Neural cell (in vitro differentiated cells): ENCODE measurements around the gene LZTS3.
"Not testable (repeated sequence)": the region's sequence is repeated elsewhere in the genome, so short reads cannot be mapped to it uniquely, and the experiment has no call there.

Experiments
- EP300 ChIP-seq: fragments of 450-650 bp; conservative IDR thresholded peaks from 2 replicates; pipeline ENCODE4 v1.6.1; 2014; ENCODE audit warnings: antibody characterized with exemption, mild to moderate bottlenecking, moderate library complexity; ENCODE audit not compliant: poor library complexity, severe bottlenecking
- EZH2 ChIP-seq: fragments of 200-600, 300-800 bp; shearing (Covaris generic), sonication (generic); IDR thresholded peaks from 2 replicates; pipeline ENCODE4 v1.6.1; 2014; ENCODE audit warnings: antibody characterized with exemption, low read length, borderline replicate concordance, mild to moderate bottlenecking; ENCODE audit not compliant: insufficient read depth, poor library complexity, severe bottlenecking
- MXI1 ChIP-seq: fragments of 450-650 bp; conservative IDR thresholded peaks from 2 replicates; pipeline ENCODE4 v1.6.1; 2014; ENCODE audit warnings: antibody characterized with exemption, mild to moderate bottlenecking; ENCODE audit not compliant: poor library complexity, severe bottlenecking
- POLR2AphosphoS5 ChIP-seq: IDR thresholded peaks from 2 replicates; pipeline ENCODE4 v1.6.1; 2012
- RAD21 ChIP-seq: fragments of 450-650 bp; conservative IDR thresholded peaks from 2 replicates; pipeline ENCODE4 v1.6.1; 2014; ENCODE audit warnings: antibody characterized with exemption, mild to moderate bottlenecking, moderate library complexity
- TAF1 ChIP-seq: IDR thresholded peaks from 2 replicates; pipeline ENCODE4 v1.6.1; 2012; ENCODE audit warnings: low read depth
- TF ChIP-seq, protein P1 (sequence below): IDR thresholded peaks from 2 replicates; pipeline ENCODE4 v1.6.1; 2012; ENCODE audit warnings: borderline replicate concordance
- TF ChIP-seq, protein P2 (sequence below): fragments of 450-650 bp; IDR thresholded peaks from 2 replicates; pipeline ENCODE4 v1.5.1; 2014; ENCODE audit warnings: antibody characterized with exemption, mild to moderate bottlenecking, moderate library complexity; ENCODE audit not compliant: poor library complexity, severe bottlenecking

DNA sequence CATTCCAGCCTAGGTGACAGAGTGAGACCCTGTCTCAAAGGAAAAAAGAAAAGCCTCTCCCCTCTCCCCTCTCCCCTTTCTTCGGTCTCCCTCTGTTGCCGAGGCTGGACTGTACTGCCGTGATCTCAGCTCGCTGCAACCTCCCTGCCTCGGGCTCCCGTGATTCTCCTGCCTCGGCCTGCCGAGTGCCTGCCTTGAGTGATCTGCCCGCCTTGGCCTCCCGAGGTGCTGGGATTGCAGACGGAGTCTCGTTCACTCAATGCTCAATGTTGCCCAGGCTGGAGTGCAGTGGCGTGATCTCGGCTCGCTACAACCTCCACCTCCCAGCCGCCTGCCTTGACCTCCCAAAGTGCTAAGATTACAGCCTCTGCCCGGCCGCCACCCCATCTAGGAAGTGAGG lies 49.2 kb downstream of the LZTS3 start:
- TF ChIP-seq, protein P1, sequence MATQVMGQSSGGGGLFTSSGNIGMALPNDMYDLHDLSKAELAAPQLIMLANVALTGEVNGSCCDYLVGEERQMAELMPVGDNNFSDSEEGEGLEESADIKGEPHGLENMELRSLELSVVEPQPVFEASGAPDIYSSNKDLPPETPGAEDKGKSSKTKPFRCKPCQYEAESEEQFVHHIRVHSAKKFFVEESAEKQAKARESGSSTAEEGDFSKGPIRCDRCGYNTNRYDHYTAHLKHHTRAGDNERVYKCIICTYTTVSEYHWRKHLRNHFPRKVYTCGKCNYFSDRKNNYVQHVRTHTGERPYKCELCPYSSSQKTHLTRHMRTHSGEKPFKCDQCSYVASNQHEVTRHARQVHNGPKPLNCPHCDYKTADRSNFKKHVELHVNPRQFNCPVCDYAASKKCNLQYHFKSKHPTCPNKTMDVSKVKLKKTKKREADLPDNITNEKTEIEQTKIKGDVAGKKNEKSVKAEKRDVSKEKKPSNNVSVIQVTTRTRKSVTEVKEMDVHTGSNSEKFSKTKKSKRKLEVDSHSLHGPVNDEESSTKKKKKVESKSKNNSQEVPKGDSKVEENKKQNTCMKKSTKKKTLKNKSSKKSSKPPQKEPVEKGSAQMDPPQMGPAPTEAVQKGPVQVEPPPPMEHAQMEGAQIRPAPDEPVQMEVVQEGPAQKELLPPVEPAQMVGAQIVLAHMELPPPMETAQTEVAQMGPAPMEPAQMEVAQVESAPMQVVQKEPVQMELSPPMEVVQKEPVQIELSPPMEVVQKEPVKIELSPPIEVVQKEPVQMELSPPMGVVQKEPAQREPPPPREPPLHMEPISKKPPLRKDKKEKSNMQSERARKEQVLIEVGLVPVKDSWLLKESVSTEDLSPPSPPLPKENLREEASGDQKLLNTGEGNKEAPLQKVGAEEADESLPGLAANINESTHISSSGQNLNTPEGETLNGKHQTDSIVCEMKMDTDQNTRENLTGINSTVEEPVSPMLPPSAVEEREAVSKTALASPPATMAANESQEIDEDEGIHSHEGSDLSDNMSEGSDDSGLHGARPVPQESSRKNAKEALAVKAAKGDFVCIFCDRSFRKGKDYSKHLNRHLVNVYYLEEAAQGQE: not testable (repeated sequence)
- TF ChIP-seq, protein P2, sequence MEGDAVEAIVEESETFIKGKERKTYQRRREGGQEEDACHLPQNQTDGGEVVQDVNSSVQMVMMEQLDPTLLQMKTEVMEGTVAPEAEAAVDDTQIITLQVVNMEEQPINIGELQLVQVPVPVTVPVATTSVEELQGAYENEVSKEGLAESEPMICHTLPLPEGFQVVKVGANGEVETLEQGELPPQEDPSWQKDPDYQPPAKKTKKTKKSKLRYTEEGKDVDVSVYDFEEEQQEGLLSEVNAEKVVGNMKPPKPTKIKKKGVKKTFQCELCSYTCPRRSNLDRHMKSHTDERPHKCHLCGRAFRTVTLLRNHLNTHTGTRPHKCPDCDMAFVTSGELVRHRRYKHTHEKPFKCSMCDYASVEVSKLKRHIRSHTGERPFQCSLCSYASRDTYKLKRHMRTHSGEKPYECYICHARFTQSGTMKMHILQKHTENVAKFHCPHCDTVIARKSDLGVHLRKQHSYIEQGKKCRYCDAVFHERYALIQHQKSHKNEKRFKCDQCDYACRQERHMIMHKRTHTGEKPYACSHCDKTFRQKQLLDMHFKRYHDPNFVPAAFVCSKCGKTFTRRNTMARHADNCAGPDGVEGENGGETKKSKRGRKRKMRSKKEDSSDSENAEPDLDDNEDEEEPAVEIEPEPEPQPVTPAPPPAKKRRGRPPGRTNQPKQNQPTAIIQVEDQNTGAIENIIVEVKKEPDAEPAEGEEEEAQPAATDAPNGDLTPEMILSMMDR: not testable (repeated sequence)
- not testable (repeated sequence) for TF ChIP-seq TAF1, POLR2AphosphoS5, EZH2, RAD21, EP300, MXI1
